Fibroblast of peridontal ligament (primary cell): Measurements from ENCODE around the gene MXRA8.

Experiments
- DNase-seq: peaks from one replicate; pipeline ENCODE4 v3.0.0-alpha.2; 2010; ENCODE audit errors: extremely low read depth

Gene MXRA8

GRCh38 chr1:1307261-1307922, 51.0 kb downstream of the MXRA8 start:
- no peak for DNase-seq

- no peak for DNase-seq
Measured at GRCh38 chr1:1306661-1307260, 51.6 kb downstream of the MXRA8 start.

- DNase-seq: no peak
Measured at GRCh38 chr1:1306070-1306660, 52.2 kb downstream of the MXRA8 start.

- DNase-seq: peak; percentile 68
Measured at GRCh38 chr1:1305300-1306069, 52.9 kb downstream of the MXRA8 start.

GRCh38 chr1:1304331-1305299, 53.7 kb downstream of the MXRA8 start:
- DNase-seq: peak; percentile 67

- DNase-seq: no peak
Measured at GRCh38 chr1:1303736-1304135, 54.6 kb downstream of the MXRA8 start.

- no peak for DNase-seq
Measured at GRCh38 chr1:1302951-1303509, 55.3 kb downstream of the MXRA8 start.
